MCF 10A (cell line): ENCODE data around the gene MDGA2. TPM values are rescaled to one million over a fixed set of nuclear protein-coding genes. Genes with fewer than 3 reads are reported as not detected.

Experiments
- BruUV-seq: library from RNA; stranded (reverse); fragments of 400-500 nt; replicated peaks from 2 replicates; lab custom pipeline; 2021; lab: Mats Ljungman, UMichigan
- CTCF ChIA-PET: fragments of 300-600 bp; sonication (Branson Sonifier 250); formaldehyde crosslinking; extraction: SDS; loops from one replicate; lab custom pipeline; 2021; ENCODE audit warnings: antibody characterized with exemption, inconsistent platforms; lab: Yijun Ruan, JAX
- POLR2A ChIA-PET: fragments of 300-600, 350-650 bp; sonication (Branson Sonifier 250); formaldehyde crosslinking; extraction: SDS; loops from one replicate; lab custom pipeline; 2020; ENCODE audit warnings: antibody characterized with exemption, inconsistent platforms; lab: Yijun Ruan, JAX
- DNase-seq: peaks from one replicate; pipeline ENCODE4 v3.0.0-alpha.2; 2018; ENCODE audit not compliant: unreplicated experiment
- H3K27ac Mint-ChIP-seq: one replicate; pipeline ENCODE4 v1.8.0; 2022; ENCODE audit warnings: mild to moderate bottlenecking, low read depth, mixed read lengths; ENCODE audit not compliant: unreplicated experiment
- H3K27me3 Mint-ChIP-seq: one replicate; pipeline ENCODE4 v1.8.0; 2022; ENCODE audit warnings: mixed read lengths; ENCODE audit not compliant: insufficient read depth, unreplicated experiment
- H3K36me3 Mint-ChIP-seq: one replicate; pipeline ENCODE4 v1.8.0; 2022; ENCODE audit warnings: mild to moderate bottlenecking, moderate library complexity, mixed read lengths; ENCODE audit not compliant: insufficient read depth, unreplicated experiment
- H3K4me1 Mint-ChIP-seq: one replicate; pipeline ENCODE4 v1.8.0; 2022; ENCODE audit warnings: mixed read lengths; ENCODE audit not compliant: insufficient read depth, unreplicated experiment
- H3K4me3 Mint-ChIP-seq: one replicate; pipeline ENCODE4 v1.8.0; 2022; ENCODE audit warnings: mild to moderate bottlenecking, moderate library complexity, mixed read lengths; ENCODE audit not compliant: unreplicated experiment
- H3K9me3 Mint-ChIP-seq: one replicate; pipeline ENCODE4 v1.8.0; 2022; ENCODE audit warnings: mixed read lengths; ENCODE audit not compliant: unreplicated experiment
- intact Hi-C: fragments of 100-400 bp; cut with micrococcal nuclease; formaldehyde crosslinking; loops from 2 replicates; pipeline ENCODE4 v1.14.1; 2022
- total RNA-seq: library from RNA; stranded (reverse); gene quantifications from 2 replicates; pipeline ENCODE4 v1.2.3, GENCODE V29; 2022
- TF ChIP-seq, protein P1 (sequence below): fragments of 200-600 bp; IDR thresholded peaks from one replicate; pipeline ENCODE4 v1.8.0; 2022; ENCODE audit warnings: antibody characterized with exemption, mild to moderate bottlenecking; ENCODE audit not compliant: unreplicated experiment

The MDGA2 gene
- total RNA-seq, 1 experiment from 2014 or later, result not detected

- intact Hi-C loops, result no loop called here
- Mint-ChIP-seq H3K9me3 (no peaks in the 10 kb centered on the region), H3K4me3 (no peak overlapping the region), H3K27ac (no peak overlapping the region), H3K36me3 (no peaks in the 10 kb centered on the region), H3K4me1 (peaks cover 8% of the 10 kb centered on the region), H3K27me3 (no peaks in the 10 kb centered on the region)
- TF ChIP-seq, protein P1, sequence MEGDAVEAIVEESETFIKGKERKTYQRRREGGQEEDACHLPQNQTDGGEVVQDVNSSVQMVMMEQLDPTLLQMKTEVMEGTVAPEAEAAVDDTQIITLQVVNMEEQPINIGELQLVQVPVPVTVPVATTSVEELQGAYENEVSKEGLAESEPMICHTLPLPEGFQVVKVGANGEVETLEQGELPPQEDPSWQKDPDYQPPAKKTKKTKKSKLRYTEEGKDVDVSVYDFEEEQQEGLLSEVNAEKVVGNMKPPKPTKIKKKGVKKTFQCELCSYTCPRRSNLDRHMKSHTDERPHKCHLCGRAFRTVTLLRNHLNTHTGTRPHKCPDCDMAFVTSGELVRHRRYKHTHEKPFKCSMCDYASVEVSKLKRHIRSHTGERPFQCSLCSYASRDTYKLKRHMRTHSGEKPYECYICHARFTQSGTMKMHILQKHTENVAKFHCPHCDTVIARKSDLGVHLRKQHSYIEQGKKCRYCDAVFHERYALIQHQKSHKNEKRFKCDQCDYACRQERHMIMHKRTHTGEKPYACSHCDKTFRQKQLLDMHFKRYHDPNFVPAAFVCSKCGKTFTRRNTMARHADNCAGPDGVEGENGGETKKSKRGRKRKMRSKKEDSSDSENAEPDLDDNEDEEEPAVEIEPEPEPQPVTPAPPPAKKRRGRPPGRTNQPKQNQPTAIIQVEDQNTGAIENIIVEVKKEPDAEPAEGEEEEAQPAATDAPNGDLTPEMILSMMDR, result no peak
- CTCF ChIA-PET, result no interaction called here
- POLR2A ChIA-PET, result no interaction called here
- DNase-seq, result no peak
- BruUV-seq, result no TSS peak
Observed at GRCh38 chr14:47710581-47710980, 35.2 kb upstream of the MDGA2 start.

DNA sequence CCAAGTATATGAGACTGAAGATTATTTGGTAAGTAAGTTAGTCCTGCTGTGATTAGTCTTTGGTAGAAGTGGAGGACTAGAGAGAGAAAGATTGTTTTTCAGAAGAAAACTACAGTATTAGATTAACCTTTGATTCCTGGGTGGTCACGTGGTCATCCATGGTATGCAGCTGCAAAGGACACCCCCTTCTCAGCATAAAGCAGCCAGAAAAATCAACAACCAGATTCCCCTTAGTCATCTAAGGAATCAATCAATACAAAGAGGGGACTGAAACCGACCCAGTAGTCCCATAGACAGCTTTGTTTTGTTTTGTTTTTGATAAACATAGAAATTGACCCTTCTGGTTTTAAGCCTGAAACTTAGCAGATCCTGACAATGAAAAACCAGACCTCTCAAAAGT lies 30.3 kb upstream of the MDGA2 start:
- CTCF ChIA-PET, result no interaction called here
- DNase-seq, result no peak
- no TSS peak for BruUV-seq
- Mint-ChIP-seq H3K27ac (no peak overlapping the region), H3K9me3 (no peaks in the 10 kb centered on the region), H3K27me3 (no peaks in the 10 kb centered on the region), H3K4me3 (no peak overlapping the region), H3K36me3 (no peaks in the 10 kb centered on the region), H3K4me1 (no peaks in the 10 kb centered on the region)
- TF ChIP-seq, protein P1, result no peak
- POLR2A ChIA-PET, result no interaction called here
- intact Hi-C loops, result no loop called here

DNA sequence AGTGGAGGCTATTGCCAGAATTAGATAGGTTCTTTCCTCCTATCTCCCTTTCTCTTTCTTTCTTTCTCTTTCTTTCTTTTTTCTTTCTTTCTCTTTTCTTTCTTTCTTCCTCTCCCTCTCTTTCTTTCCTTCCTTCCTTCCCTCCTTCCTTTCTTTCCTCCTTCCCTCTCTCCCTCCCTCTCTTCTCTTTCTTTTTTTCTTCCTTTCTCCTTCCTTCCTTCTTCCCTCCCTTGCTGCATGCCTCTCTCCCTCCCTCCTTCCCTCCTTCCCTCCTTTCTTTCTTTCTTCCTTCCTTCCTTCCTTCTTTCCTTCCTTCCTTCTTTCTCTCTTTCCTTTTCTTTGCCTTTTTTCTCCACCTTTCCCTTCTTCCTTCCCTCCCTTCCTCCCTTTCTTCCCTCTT lies 16.4 kb upstream of the MDGA2 start:
- H3K27me3 Mint-ChIP-seq, result peaks cover 12% of the 10 kb centered on the region
- no peak overlapping the region for H3K4me3 Mint-ChIP-seq
- H3K9me3 Mint-ChIP-seq, result no peaks in the 10 kb centered on the region
- no peaks in the 10 kb centered on the region for H3K36me3 Mint-ChIP-seq
- ChIA-PET CTCF (no interaction called here), POLR2A (no interaction called here)
- TF ChIP-seq, protein P1, result no peak
- intact Hi-C loops, result no loop called here
- no peak overlapping the region for H3K27ac Mint-ChIP-seq
- no TSS peak for BruUV-seq
- no peak for DNase-seq
- H3K4me1 Mint-ChIP-seq, result no peaks in the 10 kb centered on the region

DNA sequence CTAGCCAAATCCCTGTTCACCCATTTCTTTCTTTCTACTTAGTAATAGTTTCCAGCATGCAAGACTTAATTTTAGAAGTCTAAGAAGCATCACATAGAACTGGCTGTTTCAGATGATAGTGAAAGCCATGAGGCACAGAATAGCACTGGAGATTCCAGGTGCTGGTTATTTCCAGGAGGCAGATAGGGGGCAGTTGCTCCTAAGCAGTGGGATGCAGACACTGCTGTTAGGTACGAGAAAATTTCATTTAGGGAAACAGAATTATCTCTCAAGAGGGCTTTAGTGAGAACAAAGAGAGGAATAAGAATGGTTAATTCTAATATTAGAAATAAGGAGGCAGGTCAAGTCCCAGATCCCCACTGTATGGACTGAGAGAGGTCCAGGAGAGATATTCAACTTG lies 3.6 kb upstream of the MDGA2 start:
- no peak overlapping the region for H3K4me3 Mint-ChIP-seq
- no peaks in the 10 kb centered on the region for H3K9me3 Mint-ChIP-seq
- H3K4me1 Mint-ChIP-seq, result no peaks in the 10 kb centered on the region
- no peaks in the 10 kb centered on the region for H3K27me3 Mint-ChIP-seq
- intact Hi-C loops, result loop anchor here (5.0 kb wide), 1 partner anchor 238 kb away; no protein-coding TSS in a partner anchor
- CTCF ChIA-PET, result interaction anchor here (0.6 kb wide), 1 partner anchor 238 kb away, joined by 3 read pairs; no protein-coding TSS in a partner anchor
- POLR2A ChIA-PET, result no interaction called here
- no peak for DNase-seq
- TF ChIP-seq, protein P1, result no peak
- no TSS peak for BruUV-seq
- no peak overlapping the region for H3K27ac Mint-ChIP-seq
- H3K36me3 Mint-ChIP-seq, result no peaks in the 10 kb centered on the region
